ENCODE measurements around the gene TTLL8.

GRCh38 chr22:50074551-50075530, 16.7 kb upstream of the TTLL8 start:
- TF ChIP-seq CTCF (IDR thresholded peaks at IDR 0.05) (no peak), POLR2A (IDR thresholded peaks at IDR 0.05; ENCODE audit: low read depth) (no peak)

All from esophagus muscularis mucosa (tissue), 3 donors.